Sigmoid colon (tissue), 7 donors: ENCODE data around the gene CTNNB1. TPM values are rescaled to one million over a fixed set of nuclear protein-coding genes. Genes with fewer than 3 reads are reported as not detected.

Experiments
- DNase-seq: peaks from one replicate; pipeline ENCODE4 v3.0.0-alpha.2; 2019
- H3K27ac ChIP-seq, 4 donors: fragments of 200-600 bp; sonication (generic); one replicate each; pipeline ENCODE4 v1.5.1; 2016 to 2019; ENCODE audit warnings: mild to moderate bottlenecking in 1 of 4
- H3K27me3 ChIP-seq, 3 donors: fragments of 200-600 bp; sonication (generic); one replicate each; pipeline ENCODE4 v1.5.1; 2019; ENCODE audit warnings: mild to moderate bottlenecking in 1 of 3
- H3K36me3 ChIP-seq, 4 donors: fragments of 200-600 bp; sonication (generic); one replicate each; pipeline ENCODE4 v1.5.1; 2016 to 2019
- H3K4me1 ChIP-seq, 4 donors: fragments of 200-600 bp; sonication (generic); one replicate each; pipeline ENCODE4 v1.5.1; 2017 to 2019
- H3K4me3 ChIP-seq, 4 donors: fragments of 200-600 bp; sonication (generic); one replicate each; pipeline ENCODE4 v1.5.1; 2017 to 2019; ENCODE audit warnings: mild to moderate bottlenecking in 2 of 4, moderate library complexity in 1 of 4
- H3K9me3 ChIP-seq, 4 donors: fragments of 200-600 bp in 3 of 4; sonication (generic) in 3 of 4; one replicate each; pipeline versions ENCODE4 v1.5.1 to v1.6.1; 2013 to 2019
- CTCF ChIP-seq, 4 experiments: fragments of 450-650 bp in 3 of 4; fragments of 200-600 bp in 1 of 4; IDR thresholded peaks; one replicate each; pipeline ENCODE4 v1.5.1; 2016 to 2019; ENCODE audit warnings: antibody characterized with exemption in 4 of 4, mild to moderate bottlenecking in 3 of 4, moderate library complexity in 2 of 4
- EP300 ChIP-seq, 4 donors: sonication (generic); formaldehyde crosslinking; IDR thresholded peaks; one replicate each; pipeline ENCODE4 v1.6.1; 2017; ENCODE audit warnings: antibody characterized with exemption in 4 of 4
- POLR2A ChIP-seq, 2 donors: fragments of 450-650 bp; IDR thresholded peaks; one replicate each; pipeline ENCODE4 v1.6.1; 2016; ENCODE audit warnings: antibody characterized with exemption in 2 of 2, mild to moderate bottlenecking in 2 of 2, moderate library complexity in 2 of 2
- POLR2AphosphoS5 ChIP-seq, 4 donors: sonication (generic); formaldehyde crosslinking; IDR thresholded peaks; one replicate each; pipeline ENCODE4 v1.6.1; 2017; ENCODE audit warnings: antibody characterized with exemption in 4 of 4
- WGBS, 2 donors: extraction: QIAGEN DNeasy Blood & Tissue Kit; methylation state at CpG; one replicate each; pipeline ENCODE4 v1.1.7; 2013; 5-methylcytosine and 5-hydroxymethylcytosine counted together
- intact Hi-C: fragments of 100-400 bp; cut with DNase I; formaldehyde crosslinking; loops from one replicate; pipeline ENCODE4 v1.15.1; 2023
- polyA plus RNA-seq, 3 donors: library from polyadenylated mRNA; stranded (reverse); fragments of 200-250 nt; gene quantifications; one replicate each; pipeline ENCODE4 v1.2.3, GENCODE V29; 2013
- total RNA-seq, 4 donors: library from RNA; depleted of rRNA; stranded (reverse); fragments of >200 nt; gene quantifications; one replicate each; pipeline ENCODE4 v1.1.0, GENCODE V29; 2016
- donor health status: healthy with polysubstance abuse.
- donor health status: Bipolar disorder and iron deficiency.
- donor health status: healthy.

Gene CTNNB1
- total and polyA plus RNA-seq, 7 donors = 189 to 585 (median 392) TPM

- 94 to 95% methylated on average over 8 of the region's 8 CpGs for WGBS, 2 donors
- Histone ChIP-seq H3K27ac (no peak overlapping the region), H3K4me1 (peaks cover 0 to 8% (median 0%) of the 10 kb centered on the region in 4 donors), H3K4me3 (no peak overlapping the region), H3K36me3 (no peaks in the 10 kb centered on the region), H3K27me3 (no peaks in the 10 kb centered on the region), H3K9me3 (no peaks in the 10 kb centered on the region)
- intact Hi-C loops = loop anchor here (5.0 to 10.0 kb wide), 2 partner anchors 410 to 737 kb away; partner anchors contain the start of gene RPL14
- TF ChIP-seq POLR2AphosphoS5 (IDR thresholded peaks at IDR 0.05) = no peak
- TF ChIP-seq CTCF (IDR thresholded peaks at IDR 0.05) = no peak
- no peak for TF ChIP-seq EP300 (IDR thresholded peaks at IDR 0.05)
- TF ChIP-seq POLR2A (IDR thresholded peaks at IDR 0.05) = no peak
- no peak for DNase-seq
Observed at GRCh38 chr3:41194701-41195100, 4.6 kb upstream of the CTNNB1 start.

GRCh38 chr3:41195946-41196345 lies 3.4 kb upstream of the CTNNB1 start:
- Histone ChIP-seq H3K4me1 (peaks cover 0 to 12% (median 2%) of the 10 kb centered on the region in 4 donors), H3K36me3 (no peaks in the 10 kb centered on the region), H3K27ac (no peak overlapping the region), H3K27me3 (no peaks in the 10 kb centered on the region), H3K9me3 (no peaks in the 10 kb centered on the region), H3K4me3 (no peak overlapping the region)
- no peak for DNase-seq
- WGBS, 2 donors = 93 to 94% methylated on average over 7 of the region's 7 CpGs
- intact Hi-C loops = loop anchor here (5.0 to 10.0 kb wide), 2 partner anchors 411 to 739 kb away; partner anchors contain the start of gene RPL14
- no peak for TF ChIP-seq EP300 (IDR thresholded peaks at IDR 0.05)
- no peak for TF ChIP-seq POLR2A (IDR thresholded peaks at IDR 0.05)
- TF ChIP-seq POLR2AphosphoS5 (IDR thresholded peaks at IDR 0.05) = no peak
- no peak for TF ChIP-seq CTCF (IDR thresholded peaks at IDR 0.05)

- 96% methylated on average over 9 of the region's 9 CpGs for WGBS, 2 donors
- intact Hi-C loops = loop anchor here (5.0 to 10.0 kb wide), 2 partner anchors 412 to 739 kb away; partner anchors contain the start of gene RPL14
Observed at GRCh38 chr3:41196499-41197410, 2.5 kb upstream of the CTNNB1 start.

GRCh38 chr3:41198046-41198445 lies 1.3 kb upstream of the CTNNB1 start:
- peak overlapping the region in 1 of 4 donors; percentile 97 for H3K27ac ChIP-seq

More at GRCh38 chr3:41196499-41197410, 2.5 kb upstream of the CTNNB1 start:
- Histone ChIP-seq H3K4me3 (no peak overlapping the region), H3K27me3 (no peaks in the 10 kb centered on the region), H3K27ac (no peak overlapping the region), H3K9me3 (no peaks in the 10 kb centered on the region), H3K36me3 (no peaks in the 10 kb centered on the region), H3K4me1 (peaks cover 2 to 20% (median 9%) of the 10 kb centered on the region in 4 donors)
- DNase-seq = no peak
- no peak for TF ChIP-seq EP300 (IDR thresholded peaks at IDR 0.05)
- TF ChIP-seq POLR2AphosphoS5 (IDR thresholded peaks at IDR 0.05) = no peak
- no peak for TF ChIP-seq CTCF (IDR thresholded peaks at IDR 0.05)

More at GRCh38 chr3:41198046-41198445, 1.3 kb upstream of the CTNNB1 start:
- no peaks in the 10 kb centered on the region for H3K9me3 ChIP-seq
- WGBS, 2 donors = 82% methylated on average over 7 of the region's 7 CpGs
- no peak for TF ChIP-seq EP300 (IDR thresholded peaks at IDR 0.05)
- peak in 1 of 4 experiments; percentile 4 for TF ChIP-seq CTCF (IDR thresholded peaks at IDR 0.05)
- peaks cover 2 to 32% (median 19%) of the 10 kb centered on the region in 4 donors for H3K4me1 ChIP-seq
- H3K27me3 ChIP-seq = no peaks in the 10 kb centered on the region
- intact Hi-C loops = loop anchor here (5.0 to 10.0 kb wide), 2 partner anchors 413 to 741 kb away; partner anchors contain the start of gene RPL14
- peak overlapping the region in 1 of 4 donors; percentile 89 for H3K4me3 ChIP-seq
- no peak for DNase-seq
- no peaks in the 10 kb centered on the region for H3K36me3 ChIP-seq
